ENCODE measurements around the gene ARHGEF38.

GRCh38 chr4:105712766-105713165 is 160.3 kb downstream of the ARHGEF38 start:
- TF ChIP-seq CTCF (IDR thresholded peaks at IDR 0.05) (no peak), POLR2AphosphoS5 (IDR thresholded peaks at IDR 0.05) (no peak), POLR2A (IDR thresholded peaks at IDR 0.05) (no peak), EP300 (IDR thresholded peaks at IDR 0.05) (no peak)
